ENCODE data around the gene SPNS2.

The SPNS2 gene

DNA sequence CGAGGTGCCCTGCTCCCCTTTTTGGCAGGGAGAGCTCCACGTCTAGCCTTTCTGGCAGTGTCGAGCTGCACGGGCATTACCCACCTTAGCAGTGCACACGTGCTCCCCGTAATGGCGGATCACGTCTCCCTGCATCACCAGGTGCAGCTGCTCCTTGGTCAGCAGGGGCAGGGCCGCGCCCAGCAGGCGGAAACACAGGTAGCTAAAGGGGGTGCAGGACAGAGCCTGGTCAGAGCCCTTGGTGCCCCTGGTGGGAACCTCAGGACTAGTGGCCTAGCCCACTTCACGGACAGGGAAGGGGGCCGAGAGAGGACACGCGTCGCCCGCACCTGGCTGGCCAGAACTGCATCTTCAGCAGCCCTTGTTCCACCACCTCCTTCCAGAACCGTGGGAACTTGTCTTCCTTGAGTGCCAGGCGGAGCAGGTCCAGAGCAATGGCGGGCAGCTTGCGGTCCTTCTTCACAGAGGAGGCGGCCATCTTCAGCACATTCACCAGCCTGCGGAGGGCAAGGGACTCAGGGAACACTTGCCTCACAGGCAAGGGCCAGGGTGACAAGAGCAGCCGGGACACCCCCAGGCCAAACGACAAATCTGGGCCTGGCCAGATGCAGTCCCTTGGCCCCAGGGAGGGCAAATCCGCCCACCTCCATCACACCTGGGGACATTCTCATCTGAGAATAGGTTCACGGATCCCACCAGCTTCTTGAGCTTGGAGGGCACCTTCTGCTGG, 53.3 kb downstream of the SPNS2 start:
- no peak for FAIRE-seq

DNA sequence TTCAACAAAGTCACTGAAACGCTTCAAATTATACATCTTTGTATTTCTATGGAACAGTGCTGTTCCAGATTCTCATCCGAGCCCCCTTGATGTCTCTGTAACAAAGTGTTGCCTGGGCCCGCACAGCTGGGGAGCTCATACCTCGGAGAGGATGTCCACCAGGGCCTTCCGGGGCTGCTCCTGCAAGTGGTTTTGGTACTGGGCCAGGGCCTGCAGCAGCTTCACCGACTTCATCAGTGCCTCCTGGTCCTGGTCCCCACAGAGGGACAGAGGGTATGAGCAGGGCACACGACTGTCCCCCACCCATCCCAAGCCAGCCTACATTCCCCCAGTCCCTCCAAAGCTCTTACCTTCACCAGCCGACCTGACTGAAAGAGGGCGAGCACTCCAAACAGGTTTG, 55.0 kb downstream of the SPNS2 start:
- FAIRE-seq, result no peak

DNA sequence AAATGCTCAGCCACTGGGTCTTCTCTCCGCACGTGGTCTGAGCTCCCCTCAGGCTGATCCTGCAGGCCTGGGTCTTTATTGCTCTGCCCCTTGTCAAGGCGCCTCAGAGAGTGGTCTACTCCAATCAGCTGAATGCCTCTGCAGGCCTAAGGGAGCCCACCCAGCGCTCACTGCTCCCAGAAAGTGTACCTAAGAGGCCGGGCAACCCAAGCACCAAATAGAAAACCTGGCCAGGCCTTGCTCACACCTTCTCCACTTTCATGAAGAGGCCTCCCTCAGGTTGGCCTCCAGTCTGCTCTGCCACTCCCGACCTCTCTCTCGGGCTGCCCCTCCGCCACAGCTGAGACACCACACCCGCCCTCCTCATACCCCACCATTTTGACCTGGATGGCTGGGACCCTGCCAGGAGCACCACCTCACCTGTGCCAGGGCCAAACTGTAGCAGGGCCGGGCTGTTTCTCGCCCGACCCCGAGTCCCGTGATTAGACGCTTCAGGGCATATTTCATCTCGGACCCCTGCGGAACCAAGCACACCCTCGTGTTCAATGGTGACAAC, 55.8 kb downstream of the SPNS2 start:
- no peak for FAIRE-seq

GRCh38 chr17:4554997-4555799, 56.5 kb downstream of the SPNS2 start, which contains the start of gene MYBBP1A:
TSS of gene MYBBP1A (minus strand) at chr17:4555384. CDS start at chr17:4555324, 60 bp downstream.
- FAIRE-seq, result peak; percentile 76

- no peak for FAIRE-seq
Measured at GRCh38 chr17:4555873-4556759, 57.4 kb downstream of the SPNS2 start.

GRCh38 chr17:4556996-4557395, 58.3 kb downstream of the SPNS2 start:
- no peak for FAIRE-seq

DNA sequence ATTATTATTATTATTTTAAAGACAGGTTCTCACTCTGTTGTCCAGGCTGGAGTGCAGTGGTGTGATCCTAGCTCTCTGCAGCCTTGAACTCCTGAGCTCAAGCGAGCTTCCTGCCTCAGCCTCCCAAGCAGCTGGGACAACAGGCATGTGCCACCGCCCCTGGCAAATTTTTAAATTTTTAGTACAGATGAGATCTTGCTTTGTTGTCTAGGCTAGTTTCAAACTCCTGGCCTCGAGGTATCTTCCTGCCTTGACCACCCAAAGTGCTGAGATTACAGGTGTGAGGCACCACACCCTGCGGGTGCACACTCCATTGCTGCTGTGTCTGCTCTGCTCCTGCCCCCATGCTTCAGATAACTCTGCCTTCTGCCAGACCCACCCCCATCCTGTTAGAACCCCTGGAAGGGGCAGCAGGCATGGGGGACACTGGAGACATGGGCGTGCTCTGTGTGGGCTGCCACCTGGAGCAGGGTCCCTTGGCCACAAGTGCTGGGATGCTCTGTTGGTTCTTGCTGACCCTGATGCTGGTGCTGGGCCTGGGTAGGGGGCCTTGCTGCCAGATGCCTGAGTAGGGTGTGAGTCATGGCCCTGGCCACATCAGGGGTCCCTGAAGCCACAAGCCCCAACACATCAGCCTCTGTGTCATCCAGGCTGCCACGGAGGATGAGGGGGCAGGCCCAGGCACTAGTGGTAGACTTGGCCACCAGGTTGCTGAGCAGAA, 59.1 kb downstream of the SPNS2 start:
- FAIRE-seq, result no peak

GRCh38 chr17:4558347-4558971, 59.8 kb downstream of the SPNS2 start:
- FAIRE-seq, result no peak

GRCh38 chr17:4559139-4559791, 60.6 kb downstream of the SPNS2 start:
- no peak for FAIRE-seq

DNA sequence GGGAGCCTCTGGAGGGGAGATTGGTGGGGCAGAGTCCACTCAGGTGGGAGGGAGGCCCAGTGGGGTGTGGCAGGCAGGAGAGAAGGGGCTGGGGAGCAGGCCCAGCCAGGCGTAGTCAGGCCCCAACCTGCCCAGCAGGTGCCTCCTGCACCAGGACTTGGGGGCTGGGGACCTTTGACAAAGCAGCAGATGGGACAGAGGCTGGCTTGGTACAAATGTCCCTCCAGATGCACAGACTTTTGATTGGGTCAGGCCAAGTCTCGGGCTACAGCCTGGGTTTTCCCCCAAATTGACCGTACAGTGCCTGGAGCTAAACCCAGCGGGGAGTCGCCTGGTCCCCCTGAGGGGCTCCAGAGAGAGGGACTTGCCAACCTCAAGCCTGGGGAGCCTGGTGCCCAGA, 61.3 kb downstream of the SPNS2 start:
- no peak for FAIRE-seq

DNA sequence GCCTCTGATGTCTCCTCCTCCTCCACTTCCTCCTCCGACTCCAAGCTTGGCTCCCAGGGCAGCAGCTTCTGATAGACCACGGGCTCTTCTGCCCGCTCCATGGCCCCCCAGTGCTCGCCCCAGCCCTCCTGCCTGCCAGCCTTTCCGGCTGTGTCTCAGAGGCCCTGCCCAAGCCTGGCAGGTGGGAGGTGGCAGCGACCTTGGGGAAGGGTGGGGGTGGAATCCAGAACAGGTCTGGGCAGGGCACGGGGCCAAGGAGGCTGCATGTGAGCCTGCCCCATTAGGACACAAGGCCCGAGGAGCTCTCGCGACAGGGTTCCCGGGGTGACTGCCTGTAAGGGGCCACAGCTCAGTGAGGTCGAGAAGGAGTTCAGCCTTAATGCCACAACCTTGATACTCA, 61.7 kb downstream of the SPNS2 start, which contains the start of gene GGT6:
Gene GGT6, minus strand, starts transcription at position 157 of the 400 bp plus-strand sequence. Its CDS starts 56 bp downstream, at position 101.
- no peak for FAIRE-seq

GRCh38 chr17:4560837-4561256, 62.2 kb downstream of the SPNS2 start:
- no peak for FAIRE-seq

DNA sequence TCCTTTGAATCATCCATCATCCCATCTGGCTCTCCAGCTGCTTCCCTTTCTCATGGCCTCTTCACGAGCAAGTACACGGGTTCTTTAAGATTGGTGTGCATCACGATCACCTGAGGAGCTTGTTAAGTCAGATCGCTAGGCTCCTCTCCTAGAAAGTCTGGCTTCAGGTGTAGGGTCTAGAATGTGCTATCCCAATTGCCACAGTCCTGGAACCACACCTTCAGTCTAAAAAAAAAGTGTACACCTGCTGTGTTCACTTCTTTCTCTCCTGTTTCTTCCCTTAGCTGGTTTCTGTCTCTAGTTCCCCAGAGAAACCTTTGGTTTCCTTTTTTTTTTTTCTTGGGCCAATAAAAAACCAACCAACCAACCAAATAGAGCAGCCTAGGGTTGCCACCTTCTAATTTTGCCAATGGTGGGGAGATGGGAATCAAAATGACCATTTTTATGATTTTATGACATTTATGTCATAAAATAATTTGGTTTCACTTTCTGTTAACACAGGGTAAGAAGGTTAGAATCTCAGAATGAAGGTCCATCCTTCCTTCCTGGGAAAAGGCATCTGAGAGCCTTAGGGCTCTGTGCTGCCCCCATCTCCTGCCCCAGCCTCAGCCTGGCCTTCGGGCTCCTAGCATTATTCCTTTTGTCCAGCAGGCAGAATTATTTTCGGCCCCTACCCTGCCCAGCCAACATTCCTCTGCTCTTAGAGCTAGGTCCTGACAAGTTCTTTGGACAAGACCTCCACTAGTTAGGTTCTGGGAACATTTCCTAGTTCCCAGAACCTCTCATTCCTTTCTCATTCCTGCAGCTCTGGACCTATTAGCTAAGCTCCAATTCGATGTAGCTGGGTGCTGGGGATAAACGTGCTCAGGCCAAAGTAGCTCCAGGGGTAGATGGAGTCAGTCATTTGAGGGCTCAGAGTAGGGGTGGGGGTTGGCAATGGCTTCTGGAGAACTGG, 63.6 kb downstream of the SPNS2 start:
- FAIRE-seq, result no peak

- FAIRE-seq, result no peak
Measured at GRCh38 chr17:4565209-4566141, 66.8 kb downstream of the SPNS2 start.

GRCh38 chr17:4566785-4567184, 68.1 kb downstream of the SPNS2 start:
- FAIRE-seq, result no peak

DNA sequence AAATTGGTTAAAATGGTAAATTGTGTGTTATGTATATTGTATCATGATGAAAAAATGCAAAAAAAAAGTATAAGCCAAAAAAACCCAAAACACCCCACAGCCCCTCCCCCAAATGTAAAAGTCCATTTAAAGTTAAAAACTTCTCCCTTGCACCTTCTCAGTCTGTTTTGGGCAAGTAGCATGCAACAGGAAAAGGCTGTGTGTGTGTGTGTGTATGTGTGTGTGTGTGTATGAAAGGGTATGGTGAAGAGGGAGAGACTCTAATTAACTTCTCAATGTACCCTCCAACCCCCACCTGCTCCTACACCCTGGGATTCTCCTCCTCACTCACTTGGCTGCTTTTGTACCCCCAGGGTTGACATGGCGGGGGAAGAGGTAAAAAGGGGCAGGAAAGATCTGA, 70.9 kb downstream of the SPNS2 start:
- no peak for FAIRE-seq

DNA sequence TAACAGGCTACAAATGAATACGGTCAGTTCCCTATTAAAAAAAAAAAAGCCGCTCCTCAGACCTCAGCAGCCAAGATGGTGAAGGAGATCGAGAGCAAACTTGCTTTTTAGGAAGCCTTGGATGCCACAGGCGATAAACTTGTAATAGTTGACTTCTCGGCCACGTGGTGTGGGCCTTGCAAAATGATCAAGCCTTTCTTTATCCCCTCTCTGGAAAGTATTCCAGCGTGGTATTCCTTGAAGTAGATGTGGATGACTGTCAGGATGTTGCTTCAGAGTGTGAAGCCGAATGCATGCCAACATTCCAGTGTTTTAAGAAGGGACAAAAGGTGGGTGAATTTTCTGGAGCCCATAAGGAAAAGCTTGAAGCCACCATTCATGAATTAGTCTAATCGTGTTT, 73.5 kb downstream of the SPNS2 start:
- no peak for FAIRE-seq

GRCh38 chr17:4573115-4573514, 74.4 kb downstream of the SPNS2 start:
- no peak for FAIRE-seq
